ENCODE results near the gene EMILIN2. TPM values are rescaled to one million over a fixed set of nuclear protein-coding genes. Genes with fewer than 3 reads are reported as not detected.
A peak's percentile ranks its signal among the peaks of the same experiment; 100 is the strongest.
"Not testable (repeated sequence)": the region's sequence is repeated elsewhere in the genome, so short reads cannot be mapped to it uniquely, and the experiment has no call there.

The EMILIN2 gene
- total RNA-seq, 3 donors from 2014 or later, result 19.2 to 22.3 (median 21.5) TPM

DNA sequence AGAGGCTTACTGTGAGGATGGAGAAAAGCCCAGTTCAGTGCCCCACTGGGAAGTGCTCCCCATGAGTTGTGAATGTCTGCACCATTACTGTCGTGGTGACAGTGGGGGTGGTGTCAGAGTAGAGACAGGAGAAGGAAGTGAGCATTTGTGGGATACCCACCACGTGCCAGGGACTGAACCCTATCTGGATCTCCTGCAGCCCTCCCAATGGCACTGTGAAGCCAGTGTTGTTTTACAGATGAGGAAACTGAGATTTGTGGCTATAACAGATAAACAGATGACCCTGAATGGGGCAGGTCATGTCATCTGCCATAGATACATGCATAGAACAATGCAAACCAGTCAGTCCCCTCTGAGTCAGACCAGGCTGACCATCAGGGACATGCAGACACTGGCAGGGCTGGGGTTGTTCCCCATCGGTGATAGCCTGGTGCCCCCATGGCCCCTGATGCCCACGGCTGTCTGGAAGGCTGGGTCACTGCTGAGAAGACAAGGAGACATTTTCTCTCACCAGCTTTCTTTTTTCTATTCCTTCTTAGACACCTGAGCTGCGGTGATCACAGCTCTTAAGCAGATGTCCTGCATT lies 60.8 kb downstream of the EMILIN2 start:
- ATAC-seq, result no peak
- Mint-ChIP-seq H3K36me3 (ENCODE audit: insufficient read depth) (no peaks in the 10 kb centered on the region), H3K4me3 (peak overlapping the region; percentile 81), H3K4me1 (ENCODE audit: low read depth) (peaks cover 15% of the 10 kb centered on the region), H3K27me3 (ENCODE audit: low read depth) (no peaks in the 10 kb centered on the region), H3K9me3 (no peaks in the 10 kb centered on the region)
- no peak for DNase-seq

GRCh38 chr18:2908166-2908945 lies 61.5 kb downstream of the EMILIN2 start:
- Mint-ChIP-seq H3K9me3 (no peaks in the 10 kb centered on the region), H3K27me3 (ENCODE audit: low read depth) (no peaks in the 10 kb centered on the region), H3K4me1 (ENCODE audit: low read depth) (peaks cover 15% of the 10 kb centered on the region), H3K36me3 (ENCODE audit: insufficient read depth) (peaks cover 2% of the 10 kb centered on the region), H3K4me3 (peak overlapping the region; percentile 81)
- ATAC-seq (no peak), DNase-seq (no peak)

DNA sequence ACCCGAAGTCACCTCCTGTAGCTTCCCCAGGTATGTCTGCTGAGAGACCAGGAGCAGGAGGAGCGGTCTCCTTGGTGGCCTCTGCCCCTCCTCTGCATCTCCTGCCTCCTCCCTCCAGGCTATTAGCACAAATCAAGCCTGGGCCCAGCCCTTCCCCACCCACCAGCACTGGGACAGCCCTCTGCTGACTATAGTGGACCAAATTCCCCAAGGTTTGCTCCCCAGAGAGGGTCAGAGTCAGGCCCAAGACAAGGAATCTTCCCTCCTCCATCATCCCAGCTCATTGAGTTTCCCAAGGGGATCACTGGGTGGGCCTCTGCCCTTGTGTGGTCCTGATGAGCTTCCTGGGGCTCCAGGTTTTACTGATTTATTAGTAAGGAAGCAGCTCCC lies 62.1 kb downstream of the EMILIN2 start:
- H3K27me3 Mint-ChIP-seq (ENCODE audit: low read depth), result no peaks in the 10 kb centered on the region
- DNase-seq, result no peak
- H3K4me1 Mint-ChIP-seq (ENCODE audit: low read depth), result peaks cover 15% of the 10 kb centered on the region
- no peak overlapping the region for H3K4me3 Mint-ChIP-seq
- no peaks in the 10 kb centered on the region for H3K9me3 Mint-ChIP-seq
- no peak for ATAC-seq
- H3K36me3 Mint-ChIP-seq (ENCODE audit: insufficient read depth), result peaks cover 6% of the 10 kb centered on the region

GRCh38 chr18:2909431-2910140 lies 62.8 kb downstream of the EMILIN2 start:
- DNase-seq (no peak), ATAC-seq (no peak)
- peaks cover 15% of the 10 kb centered on the region for H3K4me1 Mint-ChIP-seq (ENCODE audit: low read depth)
- no peak overlapping the region for H3K4me3 Mint-ChIP-seq
- H3K27me3 Mint-ChIP-seq (ENCODE audit: low read depth), result no peaks in the 10 kb centered on the region
- H3K9me3 Mint-ChIP-seq, result no peaks in the 10 kb centered on the region
- H3K36me3 Mint-ChIP-seq (ENCODE audit: insufficient read depth), result peaks cover 6% of the 10 kb centered on the region

DNA sequence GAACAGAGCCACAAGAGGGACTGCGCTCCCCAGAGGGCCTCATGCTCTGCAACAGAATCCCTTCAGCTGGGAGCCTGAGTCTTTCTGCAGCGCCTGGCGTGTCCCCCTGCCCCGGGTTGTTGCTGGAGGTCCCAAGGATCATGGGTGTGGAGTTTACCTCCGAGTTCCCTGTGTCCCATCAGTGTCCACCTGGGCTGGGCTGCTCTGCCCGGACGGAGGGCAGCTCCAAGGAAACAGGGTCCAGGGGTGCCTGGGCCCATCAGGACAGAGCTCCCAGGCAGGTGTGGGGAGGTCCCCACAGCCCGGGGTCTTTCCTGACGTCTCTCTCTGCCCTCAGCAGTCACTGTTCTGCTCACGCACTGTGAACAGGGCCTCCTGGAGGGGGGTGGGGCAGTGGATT lies 63.5 kb downstream of the EMILIN2 start:
- no peak for DNase-seq
- H3K4me3 Mint-ChIP-seq, result no peak overlapping the region
- peaks cover 15% of the 10 kb centered on the region for H3K4me1 Mint-ChIP-seq (ENCODE audit: low read depth)
- H3K9me3 Mint-ChIP-seq, result no peaks in the 10 kb centered on the region
- peaks cover 6% of the 10 kb centered on the region for H3K36me3 Mint-ChIP-seq (ENCODE audit: insufficient read depth)
- no peaks in the 10 kb centered on the region for H3K27me3 Mint-ChIP-seq (ENCODE audit: low read depth)
- no peak for ATAC-seq

DNA sequence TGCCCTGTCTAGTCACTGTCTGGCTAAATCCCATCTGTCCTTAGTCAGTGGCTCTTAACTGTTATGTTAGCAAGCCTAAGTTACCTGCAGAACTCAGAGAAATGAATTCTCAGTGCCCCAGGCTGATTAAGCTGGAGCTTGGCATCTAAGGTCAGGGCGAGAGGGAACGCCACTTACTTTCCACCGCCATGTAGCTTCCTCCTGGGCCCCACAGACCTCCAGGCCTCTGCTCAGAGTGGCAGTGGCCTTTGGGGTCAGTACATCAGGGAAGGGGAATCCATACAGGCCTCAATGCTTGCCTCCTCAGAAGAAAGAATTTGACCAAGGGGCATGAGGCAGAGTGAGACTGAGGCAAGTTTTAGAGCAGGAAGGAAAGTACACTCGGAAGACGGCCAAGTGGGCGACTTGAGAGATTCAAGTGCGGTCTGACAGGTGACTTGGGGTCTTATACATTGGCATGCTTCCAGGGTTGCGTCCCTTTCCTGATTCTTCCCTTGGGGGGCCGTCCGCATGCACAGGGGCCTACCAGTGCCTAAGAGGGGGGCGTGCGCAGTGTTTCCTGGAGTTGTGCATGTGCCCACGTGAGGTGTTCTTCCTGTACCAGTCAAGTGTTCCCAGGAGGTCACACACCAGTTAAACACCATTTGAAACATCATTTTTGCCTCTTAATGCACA lies 64.1 kb downstream of the EMILIN2 start:
- Mint-ChIP-seq H3K9me3 (no peaks in the 10 kb centered on the region), H3K4me3 (no peak overlapping the region), H3K4me1 (ENCODE audit: low read depth) (peaks cover 10% of the 10 kb centered on the region), H3K36me3 (ENCODE audit: insufficient read depth) (peaks cover 6% of the 10 kb centered on the region), H3K27me3 (ENCODE audit: low read depth) (no peaks in the 10 kb centered on the region)
- ATAC-seq (no peak), DNase-seq (no peak)

GRCh38 chr18:2911533-2911932 lies 64.7 kb downstream of the EMILIN2 start:
- H3K4me3 Mint-ChIP-seq, result no peak overlapping the region
- H3K9me3 Mint-ChIP-seq, result no peaks in the 10 kb centered on the region
- ATAC-seq (no peak), DNase-seq (no peak)
- H3K36me3 Mint-ChIP-seq (ENCODE audit: insufficient read depth), result peaks cover 12% of the 10 kb centered on the region
- H3K4me1 Mint-ChIP-seq (ENCODE audit: low read depth), result peaks cover 10% of the 10 kb centered on the region
- no peaks in the 10 kb centered on the region for H3K27me3 Mint-ChIP-seq (ENCODE audit: low read depth)

- Mint-ChIP-seq H3K27me3 (ENCODE audit: low read depth) (no peaks in the 10 kb centered on the region), H3K36me3 (ENCODE audit: insufficient read depth) (peaks cover 20% of the 10 kb centered on the region)
Measured at GRCh38 chr18:2912357-2913299, 65.8 kb downstream of the EMILIN2 start.

DNA sequence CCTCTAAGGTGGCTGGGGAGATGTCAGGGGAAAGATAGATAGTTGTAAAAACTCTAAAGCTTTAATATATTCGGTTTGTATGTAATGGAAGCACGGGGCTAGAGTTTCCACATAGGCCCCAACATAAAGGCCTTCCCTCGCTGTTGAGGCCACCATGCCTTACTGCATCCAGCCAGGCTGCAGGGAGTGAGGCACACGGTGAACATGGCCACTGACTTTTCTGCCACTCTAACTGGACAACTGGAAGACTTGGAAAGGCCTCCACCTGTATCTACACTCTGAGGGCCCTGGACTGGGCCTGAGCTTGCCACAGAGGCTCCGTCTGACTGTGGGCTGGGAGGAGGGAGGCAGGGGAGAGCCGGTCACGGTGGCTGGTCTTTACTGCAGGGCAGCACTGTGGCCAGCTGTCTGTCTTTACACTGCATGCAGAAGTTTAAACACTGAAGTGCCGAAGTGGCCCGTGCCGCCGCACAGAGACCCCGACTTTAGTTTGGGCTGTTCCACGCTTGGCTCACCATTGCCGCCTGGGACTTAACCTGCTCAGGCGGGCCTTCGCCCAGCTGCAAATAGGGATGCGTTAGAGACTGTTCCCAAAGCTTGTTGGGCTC lies 66.7 kb downstream of the EMILIN2 start:
- no peak for DNase-seq
- no peak overlapping the region for H3K4me3 Mint-ChIP-seq
- peaks cover 16% of the 10 kb centered on the region for H3K4me1 Mint-ChIP-seq (ENCODE audit: low read depth)
- H3K36me3 Mint-ChIP-seq (ENCODE audit: insufficient read depth), result peaks cover 22% of the 10 kb centered on the region
- H3K27me3 Mint-ChIP-seq (ENCODE audit: low read depth), result no peaks in the 10 kb centered on the region
- no peaks in the 10 kb centered on the region for H3K9me3 Mint-ChIP-seq
- ATAC-seq, result no peak

More at GRCh38 chr18:2912357-2913299, 65.8 kb downstream of the EMILIN2 start:
- H3K4me3 Mint-ChIP-seq, result no peak overlapping the region
- H3K4me1 Mint-ChIP-seq (ENCODE audit: low read depth), result peaks cover 13% of the 10 kb centered on the region
- ATAC-seq (no peak), DNase-seq (no peak)
- H3K9me3 Mint-ChIP-seq, result no peaks in the 10 kb centered on the region

DNA sequence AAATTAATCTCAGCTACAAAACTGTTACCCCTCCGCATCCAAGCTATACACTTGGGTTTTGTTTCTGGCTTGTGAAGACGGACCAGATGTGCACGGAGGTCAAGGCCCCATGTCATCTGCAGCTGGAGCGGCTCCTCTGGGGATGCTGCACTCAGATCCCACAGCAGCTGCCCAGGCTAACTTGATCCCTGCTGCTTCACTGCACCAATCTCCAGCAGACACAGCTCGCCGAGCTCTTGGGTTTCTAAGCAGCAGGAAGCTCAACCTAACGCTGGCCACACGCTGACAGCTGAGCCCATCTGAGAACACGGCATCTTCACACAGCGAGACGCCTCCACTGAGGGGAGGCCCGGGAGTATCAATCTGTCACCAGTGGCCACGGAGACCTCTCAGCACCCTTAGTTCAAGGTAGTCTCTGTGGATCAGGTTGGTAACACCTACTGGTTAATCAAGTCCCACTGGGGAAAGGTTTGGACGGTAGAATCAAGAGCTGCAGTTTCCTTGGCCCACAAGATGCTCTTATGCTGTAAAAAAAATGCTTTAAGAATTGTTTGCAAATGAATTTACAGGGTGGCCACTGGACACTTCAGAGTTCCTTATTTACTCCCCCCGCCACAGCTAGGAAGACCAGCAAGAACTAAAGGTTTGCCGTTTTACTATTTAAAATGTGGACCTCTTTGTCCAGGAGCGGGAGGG lies 67.5 kb downstream of the EMILIN2 start:
- Mint-ChIP-seq H3K9me3 (no peaks in the 10 kb centered on the region), H3K36me3 (ENCODE audit: insufficient read depth) (peaks cover 26% of the 10 kb centered on the region), H3K27me3 (ENCODE audit: low read depth) (no peaks in the 10 kb centered on the region), H3K4me1 (ENCODE audit: low read depth) (peaks cover 16% of the 10 kb centered on the region), H3K4me3 (no peak overlapping the region)
- DNase-seq (no peak), ATAC-seq (no peak)

GRCh38 chr18:2914881-2915240 lies 68.1 kb downstream of the EMILIN2 start:
- DNase-seq (no peak), ATAC-seq (no peak)
- Mint-ChIP-seq H3K9me3 (no peaks in the 10 kb centered on the region), H3K27me3 (ENCODE audit: low read depth) (no peaks in the 10 kb centered on the region), H3K36me3 (ENCODE audit: insufficient read depth) (peaks cover 29% of the 10 kb centered on the region), H3K4me3 (no peak overlapping the region), H3K4me1 (ENCODE audit: low read depth) (peaks cover 16% of the 10 kb centered on the region)

DNA sequence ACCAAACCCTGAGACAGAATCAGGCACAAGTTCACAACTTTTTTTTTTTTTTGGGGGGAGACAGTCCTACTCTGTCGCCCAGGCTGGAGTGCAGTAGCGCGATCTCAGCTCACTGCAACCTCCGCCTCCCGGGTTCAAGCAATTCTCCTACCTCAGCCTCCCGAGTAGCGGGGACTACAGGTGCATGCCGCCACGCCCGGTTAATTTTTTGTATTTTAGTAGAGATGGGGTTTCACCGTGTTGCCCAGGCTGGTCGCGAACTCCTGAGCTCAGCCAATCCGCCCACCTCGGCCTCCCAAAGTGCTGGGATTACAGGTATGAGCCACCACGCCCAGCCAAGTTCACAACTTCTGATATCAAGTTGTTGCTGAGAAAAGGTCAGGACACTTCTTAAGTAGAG lies 68.7 kb downstream of the EMILIN2 start:
- not testable (repeated sequence) for DNase-seq; ATAC-seq; H3K4me3 Mint-ChIP-seq; H3K9me3 Mint-ChIP-seq; H3K27me3 Mint-ChIP-seq (ENCODE audit: low read depth)
- H3K4me1 Mint-ChIP-seq (ENCODE audit: low read depth), result peaks cover 16% of the 10 kb centered on the region
- H3K36me3 Mint-ChIP-seq (ENCODE audit: insufficient read depth), result peaks cover 32% of the 10 kb centered on the region

GRCh38 chr18:2916184-2916583 lies 69.4 kb downstream of the EMILIN2 start:
- DNase-seq (no peak), ATAC-seq (no peak)
- H3K4me3 Mint-ChIP-seq, result no peak overlapping the region
- peaks cover 39% of the 10 kb centered on the region for H3K36me3 Mint-ChIP-seq (ENCODE audit: insufficient read depth)
- H3K9me3 Mint-ChIP-seq, result no peaks in the 10 kb centered on the region
- H3K27me3 Mint-ChIP-seq (ENCODE audit: low read depth), result no peaks in the 10 kb centered on the region
- H3K4me1 Mint-ChIP-seq (ENCODE audit: low read depth), result peaks cover 16% of the 10 kb centered on the region

Measured in activated T-cell treated with anti-CD3 and anti-CD28 coated beads, Interleukin-2, amount 50 U/mL, for 4 hours (primary cell).